HG03565 (cell line): ENCODE results near the gene BABAM1.

Source experiments
- ATAC-seq: cut with Tn5 transposase; IDR thresholded peaks from one replicate; pipeline ENCODE4 v1.9.1; 2021; ENCODE audit warnings: mild to moderate bottlenecking, moderate library complexity; ENCODE audit not compliant: unreplicated experiment

Gene BABAM1

GRCh38 chr19:17243211-17243829 is 23.9 kb upstream of the BABAM1 start:
- ATAC-seq, result no peak

- ATAC-seq, result no peak
Measured at GRCh38 chr19:17243830-17244617, 23.2 kb upstream of the BABAM1 start.

GRCh38 chr19:17244618-17245534 is 22.4 kb upstream of the BABAM1 start:
- ATAC-seq, result no peak

GRCh38 chr19:17245535-17245984 is 21.7 kb upstream of the BABAM1 start, which contains the start of gene NR2F6:
Gene NR2F6 (minus strand): TSS chr19:17245919. CDS start chr19:17245220, 699 bp downstream.
- no peak for ATAC-seq

- no peak for ATAC-seq
Measured at GRCh38 chr19:17246681-17247425, 20.4 kb upstream of the BABAM1 start.

GRCh38 chr19:17248011-17248776 is 19.0 kb upstream of the BABAM1 start:
- no peak for ATAC-seq

GRCh38 chr19:17249887-17250548 is 17.2 kb upstream of the BABAM1 start:
- no peak for ATAC-seq

GRCh38 chr19:17254636-17255035 is 12.6 kb upstream of the BABAM1 start:
- ATAC-seq, result no peak

- ATAC-seq, result no peak
Measured at GRCh38 chr19:17255150-17255621, 12.1 kb upstream of the BABAM1 start.

- no peak for ATAC-seq
Measured at GRCh38 chr19:17256130-17256529, 11.1 kb upstream of the BABAM1 start.

GRCh38 chr19:17259118-17259780 is 8.0 kb upstream of the BABAM1 start:
- ATAC-seq, result no peak

GRCh38 chr19:17259934-17260333 is 7.3 kb upstream of the BABAM1 start:
- ATAC-seq, result no peak

GRCh38 chr19:17260842-17261325 is 6.4 kb upstream of the BABAM1 start:
- no peak for ATAC-seq

GRCh38 chr19:17262557-17262956 is 4.7 kb upstream of the BABAM1 start:
- no peak for ATAC-seq

- no peak for ATAC-seq
Measured at GRCh38 chr19:17263712-17264640, 3.3 kb upstream of the BABAM1 start.

- ATAC-seq, result no peak
Measured at GRCh38 chr19:17264641-17264979, 2.6 kb upstream of the BABAM1 start, which contains the start of gene USHBP1. Gene USHBP1 (minus strand): TSS chr19:17264745. CDS start chr19:17264299, 446 bp downstream.

- no peak for ATAC-seq
Measured at GRCh38 chr19:17266026-17266425, 1.2 kb upstream of the BABAM1 start.
